Chondrocyte (in vitro differentiated cells): Measurements from ENCODE around the gene TARBP2. TPM values are rescaled to one million over a fixed set of nuclear protein-coding genes. Genes with fewer than 3 reads are reported as not detected.

Experiments used
- DNase-seq: peaks from one replicate; pipeline ENCODE4 v3.0.0; 2021; ENCODE audit warnings: mixed read lengths, low spot score
- H3K27ac Mint-ChIP-seq: one replicate; pipeline ENCODE4 v1.8.0; 2021; ENCODE audit warnings: mild to moderate bottlenecking, moderate library complexity, mixed read lengths; ENCODE audit not compliant: unreplicated experiment
- H3K27me3 Mint-ChIP-seq: 2 replicates; pipeline ENCODE4 v1.8.0; 2021; ENCODE audit warnings: low read depth, mixed read lengths
- H3K36me3 Mint-ChIP-seq: 2 replicates; pipeline ENCODE4 v1.8.0; 2021; ENCODE audit warnings: low read depth, mixed read lengths
- H3K4me1 Mint-ChIP-seq: 2 replicates; pipeline ENCODE4 v1.8.0; 2021; ENCODE audit warnings: low read depth, mild to moderate bottlenecking, mixed read lengths
- H3K4me3 Mint-ChIP-seq: one replicate; pipeline ENCODE4 v1.8.0; 2021; ENCODE audit warnings: mild to moderate bottlenecking, moderate library complexity, mixed read lengths; ENCODE audit not compliant: unreplicated experiment
- H3K9me3 Mint-ChIP-seq: 2 replicates; pipeline ENCODE4 v1.8.0; 2021; ENCODE audit warnings: low read depth, mixed read lengths
- total RNA-seq: library from RNA; stranded (reverse); gene quantifications from 3 replicates; pipeline ENCODE4 v1.2.1, GENCODE V29; 2021
- TF ChIP-seq, protein P1 (sequence below): fragments of 200-600 bp; sonication (generic); IDR thresholded peaks from 2 replicates; pipeline ENCODE4 v1.5.0; 2021; ENCODE audit warnings: antibody characterized with exemption, mild to moderate bottlenecking, moderate library complexity

TARBP2 gene
- total RNA-seq, 1 donor from 2014 or later, result 23.5 TPM

- H3K36me3 Mint-ChIP-seq, result peaks cover 39% of the 10 kb centered on the region
- TF ChIP-seq, protein P1, sequence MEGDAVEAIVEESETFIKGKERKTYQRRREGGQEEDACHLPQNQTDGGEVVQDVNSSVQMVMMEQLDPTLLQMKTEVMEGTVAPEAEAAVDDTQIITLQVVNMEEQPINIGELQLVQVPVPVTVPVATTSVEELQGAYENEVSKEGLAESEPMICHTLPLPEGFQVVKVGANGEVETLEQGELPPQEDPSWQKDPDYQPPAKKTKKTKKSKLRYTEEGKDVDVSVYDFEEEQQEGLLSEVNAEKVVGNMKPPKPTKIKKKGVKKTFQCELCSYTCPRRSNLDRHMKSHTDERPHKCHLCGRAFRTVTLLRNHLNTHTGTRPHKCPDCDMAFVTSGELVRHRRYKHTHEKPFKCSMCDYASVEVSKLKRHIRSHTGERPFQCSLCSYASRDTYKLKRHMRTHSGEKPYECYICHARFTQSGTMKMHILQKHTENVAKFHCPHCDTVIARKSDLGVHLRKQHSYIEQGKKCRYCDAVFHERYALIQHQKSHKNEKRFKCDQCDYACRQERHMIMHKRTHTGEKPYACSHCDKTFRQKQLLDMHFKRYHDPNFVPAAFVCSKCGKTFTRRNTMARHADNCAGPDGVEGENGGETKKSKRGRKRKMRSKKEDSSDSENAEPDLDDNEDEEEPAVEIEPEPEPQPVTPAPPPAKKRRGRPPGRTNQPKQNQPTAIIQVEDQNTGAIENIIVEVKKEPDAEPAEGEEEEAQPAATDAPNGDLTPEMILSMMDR, result no peak
- DNase-seq, result no peak
- no peak overlapping the region for H3K27ac Mint-ChIP-seq
- H3K27me3 Mint-ChIP-seq, result no peaks in the 10 kb centered on the region
- H3K4me3 Mint-ChIP-seq, result no peak overlapping the region
- H3K9me3 Mint-ChIP-seq, result no peaks in the 10 kb centered on the region
- H3K4me1 Mint-ChIP-seq, result no peaks in the 10 kb centered on the region
Measured at GRCh38 chr12:53532021-53532420, 30.9 kb downstream of the TARBP2 start.

GRCh38 chr12:53532524-53533445 is 31.7 kb downstream of the TARBP2 start:
- H3K27ac Mint-ChIP-seq, result peak overlapping the region; percentile 57
- DNase-seq, result no peak
- no peaks in the 10 kb centered on the region for H3K9me3 Mint-ChIP-seq
- no peaks in the 10 kb centered on the region for H3K4me1 Mint-ChIP-seq
- H3K4me3 Mint-ChIP-seq, result no peak overlapping the region
- H3K36me3 Mint-ChIP-seq, result peaks cover 39% of the 10 kb centered on the region
- no peaks in the 10 kb centered on the region for H3K27me3 Mint-ChIP-seq
- TF ChIP-seq, protein P1, result no peak

GRCh38 chr12:53533471-53533870 is 32.4 kb downstream of the TARBP2 start:
- Mint-ChIP-seq H3K9me3 (no peaks in the 10 kb centered on the region), H3K27ac (no peak overlapping the region), H3K4me3 (no peak overlapping the region), H3K36me3 (peaks cover 39% of the 10 kb centered on the region), H3K4me1 (no peaks in the 10 kb centered on the region), H3K27me3 (no peaks in the 10 kb centered on the region)
- no peak for DNase-seq
- TF ChIP-seq, protein P1, result no peak

- Mint-ChIP-seq H3K4me3 (no peak overlapping the region), H3K4me1 (no peaks in the 10 kb centered on the region), H3K27me3 (no peaks in the 10 kb centered on the region), H3K36me3 (peaks cover 34% of the 10 kb centered on the region), H3K27ac (no peak overlapping the region), H3K9me3 (no peaks in the 10 kb centered on the region)
- DNase-seq, result no peak
- TF ChIP-seq, protein P1, result no peak
Measured at GRCh38 chr12:53536962-53537361, 35.9 kb downstream of the TARBP2 start.

GRCh38 chr12:53538209-53538689 is 37.2 kb downstream of the TARBP2 start:
- Mint-ChIP-seq H3K4me3 (no peak overlapping the region), H3K36me3 (peaks cover 24% of the 10 kb centered on the region), H3K27me3 (no peaks in the 10 kb centered on the region), H3K27ac (peak overlapping the region; percentile 53), H3K9me3 (no peaks in the 10 kb centered on the region), H3K4me1 (no peaks in the 10 kb centered on the region)
- no peak for DNase-seq
- TF ChIP-seq, protein P1, result no peak
